ENCODE data around the gene TPTE2. TPM values are rescaled to one million over a fixed set of nuclear protein-coding genes. Genes with fewer than 3 reads are reported as not detected.
"Not testable (repeated sequence)": the region's sequence is repeated elsewhere in the genome, so short reads cannot be mapped to it uniquely, and the experiment has no call there.

The TPTE2 gene
- total RNA-seq (2022) = not detected in 2 replicates
- percentile 5 among the genes with signal in this experiment for Bru-seq, nascent RNA
- BruChase-seq, experiment 1, labeled RNA remaining after a 6-hour chase = percentile 12 among the genes with signal in this experiment
- percentile 16 among the genes with signal in this experiment for BruChase-seq, experiment 2, labeled RNA remaining after a 2-hour chase
- long read RNA-seq = 0 reads

- H3K4me3 Mint-ChIP-seq (ENCODE audit: low read depth, unreplicated experiment); H3K27ac Mint-ChIP-seq (ENCODE audit: unreplicated experiment); CTCF ChIA-PET; H3K4me1 Mint-ChIP-seq (ENCODE audit: low read depth, unreplicated experiment); H3K27me3 Mint-ChIP-seq (ENCODE audit: unreplicated experiment); H3K9me3 Mint-ChIP-seq (ENCODE audit: low read depth, unreplicated experiment); H3K36me3 Mint-ChIP-seq (ENCODE audit: insufficient read depth, unreplicated experiment); BruUV-seq (replicated peaks); DNase-seq; intact Hi-C loops (cut with micrococcal nuclease; ENCODE audit: unreplicated experiment): not testable (repeated sequence)
Measured at GRCh38 chr13:19561127-19561582, at the start of gene TPTE2. TSS of gene TPTE2 (minus strand) at chr13:19561532. CDS start at chr13:19503234, 58,298 bp downstream.

- TF ChIP-seq CTCF (IDR thresholded peaks at IDR 0.05; ENCODE audit: unreplicated experiment) = no peak
- intact Hi-C loops (cut with micrococcal nuclease; ENCODE audit: unreplicated experiment) = no loop called here
- BruUV-seq (replicated peaks) = no TSS peak
- no peaks in the 10 kb centered on the region for H3K9me3 Mint-ChIP-seq (ENCODE audit: low read depth, unreplicated experiment)
- CTCF ChIA-PET = no interaction called here
- peaks cover 17% of the 10 kb centered on the region for H3K36me3 Mint-ChIP-seq (ENCODE audit: insufficient read depth, unreplicated experiment)
- H3K4me3 Mint-ChIP-seq (ENCODE audit: low read depth, unreplicated experiment) = no peak overlapping the region
- H3K27ac Mint-ChIP-seq (ENCODE audit: unreplicated experiment) = no peak overlapping the region
- no peak for DNase-seq
- H3K27me3 Mint-ChIP-seq (ENCODE audit: unreplicated experiment) = no peaks in the 10 kb centered on the region
- H3K4me1 Mint-ChIP-seq (ENCODE audit: low read depth, unreplicated experiment) = peaks cover 17% of the 10 kb centered on the region
Measured at GRCh38 chr13:19607523-19608078, 46.3 kb upstream of the TPTE2 start.

GRCh38 chr13:19606737-19607136, 45.4 kb upstream of the TPTE2 start:
- no peak overlapping the region for H3K4me3 Mint-ChIP-seq (ENCODE audit: low read depth, unreplicated experiment)
- DNase-seq = no peak
- CTCF ChIA-PET = no interaction called here
- no peaks in the 10 kb centered on the region for H3K27me3 Mint-ChIP-seq (ENCODE audit: unreplicated experiment)
- peaks cover 25% of the 10 kb centered on the region for H3K36me3 Mint-ChIP-seq (ENCODE audit: insufficient read depth, unreplicated experiment)
- no peak for TF ChIP-seq CTCF (IDR thresholded peaks at IDR 0.05; ENCODE audit: unreplicated experiment)
- intact Hi-C loops (cut with micrococcal nuclease; ENCODE audit: unreplicated experiment) = no loop called here
- peaks cover 17% of the 10 kb centered on the region for H3K4me1 Mint-ChIP-seq (ENCODE audit: low read depth, unreplicated experiment)
- peak overlapping the region; percentile 53 for H3K27ac Mint-ChIP-seq (ENCODE audit: unreplicated experiment)
- H3K9me3 Mint-ChIP-seq (ENCODE audit: low read depth, unreplicated experiment) = no peaks in the 10 kb centered on the region
- no TSS peak for BruUV-seq (replicated peaks)

GRCh38 chr13:19606152-19606551, 44.8 kb upstream of the TPTE2 start:
- no peak for TF ChIP-seq CTCF (IDR thresholded peaks at IDR 0.05; ENCODE audit: unreplicated experiment)
- CTCF ChIA-PET = no interaction called here
- no peaks in the 10 kb centered on the region for H3K27me3 Mint-ChIP-seq (ENCODE audit: unreplicated experiment)
- no peak overlapping the region for H3K27ac Mint-ChIP-seq (ENCODE audit: unreplicated experiment)
- no peak for DNase-seq
- H3K4me1 Mint-ChIP-seq (ENCODE audit: low read depth, unreplicated experiment) = peaks cover 17% of the 10 kb centered on the region
- intact Hi-C loops (cut with micrococcal nuclease; ENCODE audit: unreplicated experiment) = no loop called here
- peaks cover 29% of the 10 kb centered on the region for H3K36me3 Mint-ChIP-seq (ENCODE audit: insufficient read depth, unreplicated experiment)
- no TSS peak for BruUV-seq (replicated peaks)
- no peaks in the 10 kb centered on the region for H3K9me3 Mint-ChIP-seq (ENCODE audit: low read depth, unreplicated experiment)
- no peak overlapping the region for H3K4me3 Mint-ChIP-seq (ENCODE audit: low read depth, unreplicated experiment)
